Measurements from ENCODE around the gene LHB.

Gene LHB

DNA sequence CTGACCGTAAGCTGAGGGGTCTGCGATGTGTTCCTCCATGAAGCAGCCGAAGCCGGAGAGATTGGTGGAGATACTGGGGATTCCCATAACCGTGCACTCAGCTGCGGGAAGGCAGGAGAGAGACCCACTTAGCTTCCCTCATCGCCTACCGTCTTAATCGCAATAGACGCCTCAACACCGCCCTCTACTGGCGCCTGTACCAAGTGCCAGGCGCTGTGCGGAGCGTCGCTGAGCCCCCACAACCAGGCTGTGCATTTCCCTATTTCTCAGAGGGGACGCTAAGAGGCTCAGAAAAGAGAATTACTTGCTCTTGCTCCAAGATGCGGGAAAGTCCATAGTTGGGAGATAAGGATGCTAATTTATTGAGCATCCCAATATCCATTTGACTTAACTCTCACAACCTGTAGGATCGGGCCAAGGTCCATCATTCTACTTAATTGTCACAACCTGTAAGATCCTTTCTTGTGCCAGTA is 45.9 kb downstream of the LHB start:
- peak; percentile 92 for DNase-seq

GRCh38 chr19:48970139-48970766 is 46.6 kb downstream of the LHB start:
- DNase-seq: no peak

DNA sequence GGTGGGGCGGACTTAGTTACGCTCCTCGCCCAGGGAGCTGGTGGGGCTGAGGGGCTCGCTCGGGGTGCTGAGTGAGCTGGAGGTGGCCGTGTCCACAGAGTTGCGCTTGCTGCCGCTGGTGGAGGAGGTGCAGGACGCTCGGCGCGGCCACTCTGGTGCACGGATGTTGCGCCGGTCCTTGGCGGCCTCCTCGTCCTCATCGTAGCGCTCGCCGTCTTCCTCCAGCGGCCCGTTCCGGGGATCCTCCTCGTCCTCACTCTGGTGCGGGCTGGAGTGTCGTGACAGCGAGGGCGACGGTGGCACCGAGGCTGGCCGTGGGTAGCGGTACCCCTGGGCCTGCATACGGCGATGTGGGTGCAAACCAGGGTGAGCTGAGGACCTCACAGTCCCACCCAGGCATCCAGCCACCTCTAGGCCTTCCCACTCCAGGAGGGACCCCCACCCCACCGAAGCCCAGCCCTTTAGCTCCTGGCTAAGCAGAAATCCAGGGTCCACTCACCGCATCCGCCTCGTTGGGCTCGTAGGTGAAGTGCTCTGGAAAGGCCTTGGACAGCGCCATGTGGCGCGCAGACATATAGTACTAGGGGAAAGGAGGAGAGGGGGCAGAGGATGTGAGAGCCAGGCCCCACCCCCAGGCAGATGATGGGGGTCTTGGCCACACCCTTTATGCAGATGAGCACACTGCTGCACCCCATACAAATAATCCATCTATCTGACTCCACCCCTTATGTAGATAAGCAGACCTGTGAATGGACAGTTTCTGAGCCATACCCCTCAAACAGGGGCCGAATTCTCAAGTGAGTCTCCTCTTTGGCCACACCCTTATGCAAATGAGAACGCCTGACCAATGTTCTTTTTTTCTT is 47.4 kb downstream of the LHB start:
- peak; percentile 35 for DNase-seq

DNA sequence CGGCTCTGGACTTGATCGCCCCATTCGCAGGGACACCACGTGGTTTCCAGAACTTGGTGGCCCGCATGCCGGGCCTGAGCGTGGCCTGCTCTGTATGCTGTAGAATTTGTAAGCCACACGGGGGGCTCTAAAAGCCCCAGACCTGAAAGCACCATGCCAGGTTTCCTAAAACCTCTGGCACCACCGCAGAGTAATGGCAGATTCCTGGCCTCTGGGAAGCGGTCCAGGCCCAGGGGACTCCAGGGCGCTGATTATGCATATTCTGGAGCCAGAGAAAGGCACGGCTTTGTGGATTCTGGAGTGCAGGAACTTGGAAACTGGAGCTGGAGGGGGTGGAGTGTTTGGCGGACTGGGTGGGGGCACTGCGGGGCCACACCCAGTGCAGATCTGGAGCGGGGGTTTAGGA is 48.1 kb downstream of the LHB start:
- DNase-seq: no peak

- DNase-seq: peak; percentile 45
These were observed 48.7 kb downstream of the LHB start for GRCh38 chr19:48968179-48968661.

GRCh38 chr19:48967346-48968178 is 49.3 kb downstream of the LHB start:
- DNase-seq: peak; percentile 40

DNA sequence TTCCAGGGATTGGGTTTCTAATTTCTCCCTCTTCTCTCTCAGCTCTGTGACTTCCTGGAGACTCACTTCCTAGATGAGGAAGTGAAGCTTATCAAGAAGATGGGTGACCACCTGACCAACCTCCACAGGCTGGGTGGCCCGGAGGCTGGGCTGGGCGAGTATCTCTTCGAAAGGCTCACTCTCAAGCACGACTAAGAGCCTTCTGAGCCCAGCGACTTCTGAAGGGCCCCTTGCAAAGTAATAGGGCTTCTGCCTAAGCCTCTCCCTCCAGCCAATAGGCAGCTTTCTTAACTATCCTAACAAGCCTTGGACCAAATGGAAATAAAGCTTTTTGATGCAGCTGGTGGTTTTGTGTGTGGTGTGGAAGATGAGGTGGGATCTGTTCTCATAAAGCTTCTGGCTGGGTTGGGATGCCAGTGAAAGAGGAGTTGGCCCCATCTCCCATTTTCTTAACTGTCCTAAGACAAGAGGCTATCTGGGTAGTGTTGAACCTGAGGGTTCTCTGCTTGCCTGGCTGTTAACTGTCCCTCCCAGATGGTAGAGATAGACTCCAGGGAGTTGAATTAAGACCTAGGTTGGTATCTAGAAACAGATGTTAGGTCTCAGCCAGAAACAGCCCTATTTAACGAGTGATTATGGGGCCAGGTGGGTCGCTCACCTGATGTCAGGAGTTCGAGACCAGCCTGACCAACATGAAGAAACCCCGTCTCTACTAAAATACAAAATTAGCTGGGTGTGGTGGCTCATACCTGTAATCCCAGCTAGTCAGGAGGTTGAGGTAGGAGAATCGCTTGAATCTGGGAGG is 50.1 kb downstream of the LHB start:
- DNase-seq: peak; percentile 23
